ENCODE data around the gene LDAH.

The LDAH gene

GRCh38 chr2:20663196-20664070, 159.5 kb downstream of the LDAH start:
- no peak overlapping the region for H3K27ac ChIP-seq (ENCODE audit: low read depth, low read length)
- peaks cover 13% of the 10 kb centered on the region for H3K4me1 ChIP-seq (ENCODE audit: insufficient read depth, low read length)
- H3K27me3 ChIP-seq (ENCODE audit: control insufficient read depth in 1 of 2, insufficient read depth in 2 of 2, low read length in 2 of 2) = peaks cover 45 to 57% of the 10 kb centered on the region in 2 donors

DNA sequence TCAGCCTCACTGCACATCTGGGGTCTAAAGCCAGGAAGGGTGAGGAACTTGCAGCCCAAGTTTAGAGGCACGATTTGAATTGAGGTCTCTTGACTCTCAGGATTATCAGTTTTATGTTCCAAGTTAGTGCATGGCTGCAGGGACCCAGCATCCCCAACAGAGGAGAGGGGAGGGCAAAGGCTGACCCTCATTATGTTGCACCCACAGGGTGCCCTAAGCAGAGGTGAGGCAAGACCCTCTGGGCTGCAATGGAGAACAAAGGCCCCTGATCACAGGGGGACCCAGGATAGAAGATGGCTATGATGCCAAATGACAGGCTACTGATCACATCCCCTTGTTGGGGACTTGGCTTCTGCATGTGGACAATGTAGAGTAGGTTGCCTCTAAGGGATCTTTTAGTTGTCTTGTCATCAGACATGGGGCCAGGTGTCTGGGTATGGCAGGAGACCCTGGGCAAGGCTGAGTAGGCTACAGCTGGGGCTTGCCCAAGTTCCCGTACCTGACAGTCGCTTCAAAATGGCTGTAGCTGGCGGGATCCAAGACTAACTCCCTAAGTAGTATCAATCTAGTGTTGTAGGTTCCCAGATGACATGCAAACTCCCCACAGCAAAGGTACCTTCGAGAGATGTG, 160.5 kb downstream of the LDAH start:
- Histone ChIP-seq H3K27ac (ENCODE audit: low read depth, low read length) (no peak overlapping the region), H3K27me3 (ENCODE audit: control insufficient read depth in 1 of 2, insufficient read depth in 2 of 2, low read length in 2 of 2) (peaks cover 34 to 47% of the 10 kb centered on the region in 2 donors), H3K9me3 (ENCODE audit: low read length) (no peaks in the 10 kb centered on the region), H3K9ac (ENCODE audit: low read length) (no peak overlapping the region), H3K4me1 (ENCODE audit: insufficient read depth, low read length) (peaks cover 13% of the 10 kb centered on the region), H3K36me3 (ENCODE audit: insufficient read depth, low read length) (no peaks in the 10 kb centered on the region), H3K4me3 (ENCODE audit: low read depth in 1 of 2, low read length in 2 of 2) (no peak overlapping the region)

More at GRCh38 chr2:20663196-20664070, 159.5 kb downstream of the LDAH start:
- Histone ChIP-seq H3K36me3 (ENCODE audit: insufficient read depth, low read length) (no peaks in the 10 kb centered on the region), H3K9ac (ENCODE audit: low read length) (no peak overlapping the region), H3K4me3 (ENCODE audit: low read depth in 1 of 2, low read length in 2 of 2) (no peak overlapping the region), H3K9me3 (ENCODE audit: low read length) (no peaks in the 10 kb centered on the region)

DNA sequence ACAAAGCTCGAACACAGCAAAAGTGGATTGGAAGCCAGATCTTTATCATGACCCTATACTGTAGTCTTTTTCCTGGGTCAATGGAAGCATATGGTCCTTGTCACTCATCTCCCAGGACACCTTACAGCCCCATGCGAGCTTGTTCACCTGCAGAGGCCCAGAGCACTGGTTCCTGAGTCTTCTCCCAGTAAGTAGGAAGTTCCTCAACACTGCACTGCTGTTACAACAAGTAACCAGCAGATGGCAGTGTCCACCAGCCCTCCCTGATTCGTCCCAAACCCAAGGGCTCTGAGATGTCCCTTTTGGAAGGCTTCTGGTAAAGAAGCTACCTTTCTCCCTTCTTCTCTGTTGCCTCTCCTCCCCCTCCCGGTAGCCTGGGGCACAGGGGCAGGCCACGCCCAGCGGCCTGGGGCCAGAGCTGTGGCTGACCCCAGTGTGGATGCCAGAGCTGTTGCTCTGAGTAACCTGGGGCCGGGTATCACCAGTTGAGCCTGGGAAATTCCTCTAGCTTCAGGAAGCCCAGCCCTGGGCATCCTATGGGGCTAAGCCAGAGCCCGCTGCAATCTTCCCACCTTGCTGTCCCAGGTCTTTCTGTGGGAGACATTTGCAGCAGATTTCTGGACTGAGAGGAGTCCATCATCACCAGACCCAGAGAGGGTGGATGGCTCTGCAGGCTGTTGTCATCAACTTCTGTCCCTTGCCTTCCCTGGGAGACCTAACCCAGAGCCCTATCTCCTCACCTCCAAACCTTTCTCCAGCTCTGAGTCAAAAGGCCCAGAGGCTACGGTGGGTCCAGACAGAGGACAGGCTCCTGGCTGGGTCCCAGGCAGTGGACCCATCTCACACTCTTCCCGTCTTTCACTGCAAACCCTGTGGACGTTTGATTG, 161.2 kb downstream of the LDAH start:
- no peak overlapping the region for H3K4me3 ChIP-seq (ENCODE audit: low read depth in 1 of 2, low read length in 2 of 2)
- H3K27me3 ChIP-seq (ENCODE audit: control insufficient read depth in 1 of 2, insufficient read depth in 2 of 2, low read length in 2 of 2) = peaks cover 34 to 43% of the 10 kb centered on the region in 2 donors
- no peak overlapping the region for H3K27ac ChIP-seq (ENCODE audit: low read depth, low read length)
- H3K4me1 ChIP-seq (ENCODE audit: insufficient read depth, low read length) = peaks cover 13% of the 10 kb centered on the region
- no peaks in the 10 kb centered on the region for H3K9me3 ChIP-seq (ENCODE audit: low read length)
- no peaks in the 10 kb centered on the region for H3K36me3 ChIP-seq (ENCODE audit: insufficient read depth, low read length)
- no peak overlapping the region for H3K9ac ChIP-seq (ENCODE audit: low read length)

DNA sequence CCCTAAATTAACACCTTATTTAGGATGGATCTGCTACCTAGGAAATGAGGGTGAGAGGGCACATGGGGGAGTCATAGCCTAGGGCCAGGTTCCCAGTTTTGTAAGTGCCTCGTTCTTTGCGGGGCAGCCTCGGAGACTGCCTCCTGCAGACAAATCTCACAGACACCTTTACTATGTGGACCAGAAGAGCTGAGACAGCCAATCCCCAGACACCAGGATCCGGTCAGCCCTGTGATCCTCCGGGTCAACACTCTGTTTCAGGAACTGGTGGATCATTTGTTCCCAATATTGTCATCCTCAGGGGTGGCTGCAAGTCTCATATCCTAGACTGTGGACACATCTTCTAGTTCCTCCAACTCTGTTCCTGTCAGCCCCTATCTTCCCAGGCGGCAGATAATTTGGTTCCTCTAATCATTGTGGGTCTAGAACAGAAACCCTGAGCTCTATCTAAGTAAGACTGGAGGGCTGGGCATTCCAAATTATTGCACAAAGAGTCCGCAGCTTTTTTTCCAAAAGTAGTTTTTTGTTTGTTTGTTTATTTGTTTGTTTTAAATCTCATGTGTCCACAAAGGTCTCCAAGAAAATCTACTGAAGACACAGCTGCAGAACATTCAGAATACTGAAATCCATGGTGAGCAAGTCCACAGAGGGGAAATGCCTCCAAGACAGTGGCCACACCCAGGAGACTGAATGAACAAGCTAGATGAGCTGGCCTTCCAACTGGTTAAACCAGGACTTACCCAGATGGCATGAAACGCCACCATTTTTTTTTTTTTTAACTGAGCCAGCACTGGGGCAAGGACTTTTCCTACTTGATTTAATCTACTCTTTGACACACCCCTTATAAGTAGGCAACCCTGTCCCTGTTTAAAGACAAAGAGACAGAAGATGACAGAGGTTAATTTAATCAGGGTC, 162.1 kb downstream of the LDAH start:
- H3K4me1 ChIP-seq (ENCODE audit: insufficient read depth, low read length) = peaks cover 7% of the 10 kb centered on the region
- no peak overlapping the region for H3K4me3 ChIP-seq (ENCODE audit: low read depth in 1 of 2, low read length in 2 of 2)
- H3K9ac ChIP-seq (ENCODE audit: low read length) = no peak overlapping the region
- H3K27me3 ChIP-seq (ENCODE audit: control insufficient read depth in 1 of 2, insufficient read depth in 2 of 2, low read length in 2 of 2) = peaks cover 26 to 34% of the 10 kb centered on the region in 2 donors
- H3K36me3 ChIP-seq (ENCODE audit: insufficient read depth, low read length) = no peaks in the 10 kb centered on the region
- H3K27ac ChIP-seq (ENCODE audit: low read depth, low read length) = no peak overlapping the region
- H3K9me3 ChIP-seq (ENCODE audit: low read length) = no peaks in the 10 kb centered on the region

- H3K27me3 ChIP-seq (ENCODE audit: control insufficient read depth in 1 of 2, insufficient read depth in 2 of 2, low read length in 2 of 2) = peaks cover 5 to 6% of the 10 kb centered on the region in 2 donors
- H3K27ac ChIP-seq (ENCODE audit: low read depth, low read length) = no peak overlapping the region
These were observed 165.2 kb downstream of the LDAH start for GRCh38 chr2:20657522-20658235.

DNA sequence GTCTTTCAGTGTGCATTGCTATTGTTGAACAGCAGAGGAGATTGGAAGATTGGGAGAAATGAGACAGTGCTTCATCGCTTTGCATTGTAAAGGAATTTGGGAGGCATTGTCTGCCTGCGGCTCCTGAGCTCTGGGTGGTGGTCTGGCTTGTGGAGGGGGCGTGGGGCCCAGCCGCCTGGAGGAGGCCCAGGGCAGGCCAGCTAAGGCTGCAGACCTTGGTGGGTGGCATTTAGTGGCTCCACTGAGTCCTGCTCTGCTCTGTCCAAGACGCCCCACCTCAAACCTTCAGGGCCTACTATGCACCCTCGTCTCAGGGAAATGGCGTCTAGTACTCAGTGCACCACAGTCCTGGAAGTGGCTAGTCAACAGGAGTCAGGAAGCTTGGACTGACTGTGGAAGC, 166.3 kb downstream of the LDAH start:
- peaks cover 7% of the 10 kb centered on the region for H3K4me1 ChIP-seq (ENCODE audit: insufficient read depth, low read length)
- H3K4me3 ChIP-seq (ENCODE audit: low read depth in 1 of 2, low read length in 2 of 2) = no peak overlapping the region
- H3K9ac ChIP-seq (ENCODE audit: low read length) = no peak overlapping the region
- no peaks in the 10 kb centered on the region for H3K36me3 ChIP-seq (ENCODE audit: insufficient read depth, low read length)
- H3K27ac ChIP-seq (ENCODE audit: low read depth, low read length) = no peak overlapping the region
- no peaks in the 10 kb centered on the region for H3K9me3 ChIP-seq (ENCODE audit: low read length)
- no peaks in the 10 kb centered on the region for H3K27me3 ChIP-seq (ENCODE audit: control insufficient read depth in 1 of 2, insufficient read depth in 2 of 2, low read length in 2 of 2)

More at GRCh38 chr2:20657522-20658235, 165.2 kb downstream of the LDAH start:
- no peaks in the 10 kb centered on the region for H3K36me3 ChIP-seq (ENCODE audit: insufficient read depth, low read length)
- H3K9me3 ChIP-seq (ENCODE audit: low read length) = no peaks in the 10 kb centered on the region
- H3K4me3 ChIP-seq (ENCODE audit: low read depth in 1 of 2, low read length in 2 of 2) = no peak overlapping the region
- H3K4me1 ChIP-seq (ENCODE audit: insufficient read depth, low read length) = no peaks in the 10 kb centered on the region
- no peak overlapping the region for H3K9ac ChIP-seq (ENCODE audit: low read length)

DNA sequence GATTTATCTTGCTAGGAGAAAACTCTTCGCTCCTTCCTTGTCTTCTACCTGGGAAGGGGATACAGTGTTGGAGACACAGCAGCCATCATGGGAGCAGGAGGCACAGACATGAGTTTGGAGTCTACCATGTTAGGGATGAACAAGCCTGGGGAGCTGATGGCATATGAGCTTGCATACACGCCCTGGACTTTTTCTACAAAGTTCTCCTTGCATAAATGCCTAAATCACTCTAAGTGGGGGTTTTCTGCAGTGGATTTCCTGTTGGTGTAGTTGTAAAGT, 168.4 kb downstream of the LDAH start:
- no peak overlapping the region for H3K9ac ChIP-seq (ENCODE audit: low read length)
- H3K27me3 ChIP-seq (ENCODE audit: control insufficient read depth in 1 of 2, insufficient read depth in 2 of 2, low read length in 2 of 2) = no peaks in the 10 kb centered on the region
- peaks cover 17% of the 10 kb centered on the region for H3K4me1 ChIP-seq (ENCODE audit: insufficient read depth, low read length)
- no peaks in the 10 kb centered on the region for H3K9me3 ChIP-seq (ENCODE audit: low read length)
- no peak overlapping the region for H3K4me3 ChIP-seq (ENCODE audit: low read depth in 1 of 2, low read length in 2 of 2)
- H3K36me3 ChIP-seq (ENCODE audit: insufficient read depth, low read length) = no peaks in the 10 kb centered on the region
- H3K27ac ChIP-seq (ENCODE audit: low read depth, low read length) = no peak overlapping the region

GRCh38 chr2:20653695-20654534, 169.0 kb downstream of the LDAH start:
- Histone ChIP-seq H3K36me3 (ENCODE audit: insufficient read depth, low read length) (no peaks in the 10 kb centered on the region), H3K4me1 (ENCODE audit: insufficient read depth, low read length) (peaks cover 23% of the 10 kb centered on the region), H3K9ac (ENCODE audit: low read length) (no peak overlapping the region), H3K27ac (ENCODE audit: low read depth, low read length) (no peak overlapping the region), H3K9me3 (ENCODE audit: low read length) (no peaks in the 10 kb centered on the region), H3K4me3 (ENCODE audit: low read depth in 1 of 2, low read length in 2 of 2) (no peak overlapping the region), H3K27me3 (ENCODE audit: control insufficient read depth in 1 of 2, insufficient read depth in 2 of 2, low read length in 2 of 2) (no peaks in the 10 kb centered on the region)

DNA sequence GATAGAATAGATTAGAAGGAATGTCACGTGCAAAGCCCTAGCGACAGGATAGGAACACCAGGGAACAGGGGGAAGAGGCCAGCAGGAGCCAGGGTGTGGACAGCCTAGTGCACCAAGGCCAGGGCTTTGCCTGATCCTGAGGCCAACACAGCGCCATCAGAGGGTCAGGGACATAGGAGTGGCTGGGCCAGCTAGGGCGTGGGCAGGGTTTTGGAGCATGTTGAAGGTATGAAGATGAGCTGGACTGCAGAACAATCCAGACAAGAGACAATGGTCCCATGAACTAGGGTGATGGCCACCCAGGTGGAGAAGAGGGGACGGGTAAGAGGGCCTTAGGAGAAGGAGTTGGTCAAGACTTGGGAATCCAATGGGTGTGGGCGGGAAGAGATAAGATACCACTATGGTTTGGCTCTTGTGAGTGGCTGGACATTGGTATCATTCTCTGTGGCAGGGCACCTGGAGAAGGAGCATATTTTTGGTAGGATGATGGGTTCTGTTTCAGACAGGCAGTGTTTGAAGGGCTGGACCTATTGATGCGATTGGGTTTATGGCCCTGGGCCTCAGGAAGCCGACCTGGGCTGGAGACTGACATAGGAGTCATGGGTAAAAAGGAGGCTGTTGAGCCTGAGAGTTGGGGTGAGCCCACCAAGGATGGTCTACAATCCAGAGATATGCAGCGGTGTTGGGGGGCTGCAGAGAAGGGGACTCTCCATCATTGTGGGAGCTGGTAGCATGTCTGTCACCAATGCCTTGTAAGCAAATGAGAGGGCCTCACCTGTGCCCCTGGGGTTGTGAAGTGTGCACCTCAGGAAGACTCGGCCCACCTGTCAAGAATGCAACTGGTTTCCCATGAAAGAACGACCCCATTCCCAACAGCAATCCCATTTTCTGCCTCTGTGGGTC, 170.0 kb downstream of the LDAH start:
- H3K36me3 ChIP-seq (ENCODE audit: insufficient read depth, low read length) = no peaks in the 10 kb centered on the region
- no peaks in the 10 kb centered on the region for H3K9me3 ChIP-seq (ENCODE audit: low read length)
- no peak overlapping the region for H3K9ac ChIP-seq (ENCODE audit: low read length)
- H3K27ac ChIP-seq (ENCODE audit: low read depth, low read length) = no peak overlapping the region
- peaks cover 33% of the 10 kb centered on the region for H3K4me1 ChIP-seq (ENCODE audit: insufficient read depth, low read length)
- no peaks in the 10 kb centered on the region for H3K27me3 ChIP-seq (ENCODE audit: control insufficient read depth in 1 of 2, insufficient read depth in 2 of 2, low read length in 2 of 2)
- H3K4me3 ChIP-seq (ENCODE audit: low read depth in 1 of 2, low read length in 2 of 2) = no peak overlapping the region
